ENCODE measurements around the gene COMP. TPM values are rescaled to one million over a fixed set of nuclear protein-coding genes. Genes with fewer than 3 reads are reported as not detected.
"Not testable (repeated sequence)": the region's sequence is repeated elsewhere in the genome, so short reads cannot be mapped to it uniquely, and the experiment has no call there.

Gene COMP
- not detected for total RNA-seq
- long read RNA-seq: 0 reads

- ATAC-seq (ENCODE audit: poor library complexity) (no peak), DNase-seq (no peak)
- intact Hi-C loops (cut with DNase I): no loop called here
These were observed at the start of gene COMP for GRCh38 chr19:18790566-18791314. Gene COMP, minus strand, starts transcription at chr19:18791305. Its CDS starts 36 bp downstream, at chr19:18791269.

GRCh38 chr19:18840288-18841267 is 49.5 kb upstream of the COMP start:
- intact Hi-C loops (cut with DNase I): no loop called here
- no peak for DNase-seq
- no peak for ATAC-seq (ENCODE audit: poor library complexity)

DNA sequence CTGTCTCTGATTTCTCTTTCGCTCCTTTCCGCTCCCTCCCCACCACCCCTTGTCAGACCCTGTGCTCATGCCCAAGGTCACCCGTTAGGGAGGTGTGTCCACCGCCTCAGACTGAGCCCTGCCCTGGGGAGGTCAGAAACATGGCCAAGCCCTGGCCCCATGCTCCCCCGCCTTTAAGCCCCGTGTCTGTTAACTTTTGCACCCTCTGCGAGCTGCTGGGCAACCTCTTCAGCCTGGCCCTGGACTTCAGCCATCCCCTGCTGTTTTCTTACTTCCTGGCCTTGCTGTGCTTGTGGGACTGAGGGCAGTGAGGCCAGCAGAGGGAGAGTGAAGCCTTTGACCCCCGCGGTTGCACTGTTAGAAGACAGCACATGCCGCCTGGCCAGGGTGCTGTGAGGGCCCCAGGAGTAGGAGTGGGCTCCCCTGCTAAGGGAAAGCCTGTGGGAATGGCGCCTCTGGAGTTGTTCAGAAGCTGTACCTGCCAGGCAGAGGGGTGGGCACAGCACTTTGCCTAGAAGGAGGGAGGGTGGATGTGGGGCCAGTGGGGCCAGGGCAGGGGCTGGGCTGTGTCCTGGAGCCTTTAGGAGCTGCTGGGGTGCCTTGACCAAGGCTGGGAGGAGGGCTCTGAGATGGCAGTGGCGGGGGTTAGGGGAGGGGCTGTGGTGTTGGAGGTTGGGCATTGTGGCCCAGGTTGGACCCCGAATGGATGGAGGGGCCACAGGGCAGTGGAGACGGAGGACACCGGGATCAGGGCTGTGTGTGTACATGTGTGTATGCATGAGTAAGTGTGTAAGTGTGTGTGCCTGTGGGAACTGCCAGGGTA is 48.6 kb upstream of the COMP start:
- intact Hi-C loops (cut with DNase I): no loop called here
- no peak for DNase-seq

DNA sequence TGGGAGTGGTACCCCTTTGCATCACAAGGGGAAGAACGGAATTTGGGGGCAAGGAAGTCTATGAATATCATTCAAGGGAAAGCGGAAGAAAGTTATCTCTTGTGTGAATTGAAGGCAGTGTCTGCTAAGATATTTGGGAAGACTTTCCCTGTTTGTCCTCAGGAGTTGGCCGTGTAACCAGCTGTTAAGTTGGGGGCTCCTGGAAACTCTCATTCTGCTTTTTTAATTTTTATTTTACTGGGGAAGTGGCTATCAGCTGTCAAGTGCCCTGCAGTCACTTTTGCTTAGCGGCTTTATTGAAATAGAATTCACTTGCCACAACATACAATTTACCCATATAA is 43.5 kb upstream of the COMP start:
- no peak for ATAC-seq (ENCODE audit: poor library complexity)
- intact Hi-C loops (cut with DNase I): no loop called here

More for the DNA sequence above, 48.6 kb upstream of the COMP start:
- peak; percentile 56 for ATAC-seq (ENCODE audit: poor library complexity)

GRCh38 chr19:18833849-18834643 is 42.9 kb upstream of the COMP start:
- ATAC-seq (ENCODE audit: poor library complexity) (no peak), DNase-seq (no peak)
- intact Hi-C loops (cut with DNase I): no loop called here

More for the DNA sequence above, 43.5 kb upstream of the COMP start:
- no peak for DNase-seq

GRCh38 chr19:18833141-18833476 is 42.0 kb upstream of the COMP start:
- DNase-seq (no peak), ATAC-seq (ENCODE audit: poor library complexity) (no peak)
- intact Hi-C loops (cut with DNase I): no loop called here

DNA sequence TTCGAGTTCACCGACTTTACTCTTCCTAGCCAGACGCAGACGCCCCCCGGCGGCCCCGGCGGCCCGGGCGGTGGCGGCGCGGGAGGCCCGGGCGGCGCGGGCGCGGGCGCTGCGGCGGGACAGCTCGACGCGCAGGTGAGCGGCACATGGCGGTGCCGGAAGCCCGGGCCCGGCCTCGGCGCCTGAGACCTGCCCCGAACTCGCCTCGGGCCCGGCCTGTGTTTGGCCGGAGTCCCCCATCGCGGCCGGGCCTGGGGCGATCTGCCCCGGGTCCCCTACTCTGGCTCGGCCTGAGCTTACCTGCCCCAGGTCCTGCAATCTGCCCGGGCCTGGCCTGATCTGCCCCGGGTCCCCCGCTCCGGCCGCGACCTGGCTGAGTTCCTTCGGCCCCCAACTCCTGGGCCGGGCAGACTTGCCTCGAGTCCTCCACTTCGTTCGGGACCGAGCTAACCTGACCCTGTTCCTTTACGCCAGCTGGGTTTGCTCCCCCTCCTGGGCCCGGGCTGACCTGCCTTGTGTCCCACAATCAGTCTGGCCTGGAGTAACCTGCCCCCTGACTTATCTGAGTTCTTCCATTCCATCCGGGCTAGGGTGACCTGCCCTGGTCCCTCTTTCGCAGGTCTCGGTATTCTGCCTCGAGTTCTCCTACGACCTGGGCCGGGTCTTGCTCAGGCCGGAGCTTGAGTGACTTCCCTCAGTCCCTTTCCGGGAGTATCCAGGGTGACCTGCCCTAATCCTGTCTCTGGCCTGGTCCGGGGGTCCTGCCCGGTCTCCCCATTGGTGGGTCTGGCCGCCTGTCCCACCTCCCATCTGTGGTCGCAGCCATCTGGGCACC is 41.4 kb upstream of the COMP start:
- intact Hi-C loops (cut with DNase I): no loop called here
- ATAC-seq (ENCODE audit: poor library complexity): peak; percentile 2
- DNase-seq: peak; percentile 58

DNA sequence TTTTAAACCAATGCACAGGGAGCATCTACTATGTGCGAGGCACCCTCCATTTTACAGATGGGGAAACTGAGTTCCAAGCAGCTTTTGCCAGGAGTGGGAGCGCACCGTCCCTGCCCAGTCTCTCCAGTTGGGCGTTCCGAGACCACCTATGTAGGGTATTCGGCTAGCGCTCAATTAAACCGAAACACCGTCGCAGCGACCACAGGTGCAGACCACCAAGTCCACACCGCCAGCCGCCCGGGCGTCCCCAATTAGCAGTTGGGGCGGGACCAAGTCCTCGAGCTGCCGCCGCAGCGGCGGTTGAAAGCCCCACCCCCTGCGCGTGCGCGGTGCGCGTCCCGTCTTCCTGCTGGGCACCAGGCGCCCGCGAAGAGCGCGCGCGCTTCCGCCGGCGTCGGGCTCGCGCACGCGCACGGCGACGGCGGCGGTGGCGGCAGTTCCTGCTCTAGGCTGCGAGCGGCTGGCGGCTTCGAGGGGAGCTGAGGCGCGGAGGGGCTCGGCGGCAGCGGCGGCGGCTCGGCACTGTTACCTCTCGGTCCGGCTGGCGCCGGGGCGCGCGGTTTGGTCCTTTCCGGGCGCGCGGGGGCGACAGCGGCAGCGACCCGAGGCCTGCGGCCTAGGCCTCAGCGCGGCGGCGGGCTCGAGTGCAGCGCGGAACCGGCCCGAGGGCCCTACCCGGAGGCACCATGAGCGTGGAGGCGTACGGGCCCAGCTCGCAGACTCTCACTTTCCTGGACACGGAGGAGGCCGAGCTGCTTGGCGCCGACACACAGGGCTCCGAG is 40.6 kb upstream of the COMP start, which contains the start of gene UPF1:
Gene UPF1, plus strand, starts transcription at position 436 of the 782 bp plus-strand sequence. Its CDS starts 251 bp downstream, at position 687.
- intact Hi-C loops (cut with DNase I): no loop called here
- ATAC-seq (ENCODE audit: poor library complexity): peak; percentile 97
- peak; percentile 97 for DNase-seq

GRCh38 chr19:18830488-18830887 is 39.4 kb upstream of the COMP start:
- DNase-seq (no peak), ATAC-seq (ENCODE audit: poor library complexity) (no peak)
- intact Hi-C loops (cut with DNase I): no loop called here

DNA sequence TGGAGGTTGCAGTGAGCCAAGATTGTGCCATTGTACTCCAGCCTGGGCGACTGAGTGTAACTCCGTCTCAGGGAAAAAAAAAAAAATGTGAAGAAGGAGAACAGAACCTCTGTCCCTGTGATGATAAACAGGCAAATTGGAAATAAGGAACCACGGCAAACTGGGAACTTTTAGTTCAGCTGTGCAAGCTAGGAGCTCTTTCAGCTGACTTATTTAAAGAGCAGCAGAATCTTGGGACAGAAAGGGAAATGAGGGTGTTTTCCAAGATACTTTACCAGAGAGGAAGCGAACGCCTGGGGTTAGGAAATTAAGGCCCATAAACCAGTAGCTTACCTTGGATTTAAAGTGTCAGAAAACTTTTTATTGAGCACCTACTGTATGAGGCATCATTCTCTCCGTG is 37.7 kb upstream of the COMP start:
- ATAC-seq (ENCODE audit: poor library complexity) (no peak), DNase-seq (no peak)

GRCh38 chr19:18817574-18817973 is 26.5 kb upstream of the COMP start:
- intact Hi-C loops (cut with DNase I): no loop called here

More for the DNA sequence above, 37.7 kb upstream of the COMP start:
- intact Hi-C loops (cut with DNase I): no loop called here

GRCh38 chr19:18816645-18817044 is 25.5 kb upstream of the COMP start:
- intact Hi-C loops (cut with DNase I); ATAC-seq (ENCODE audit: poor library complexity); DNase-seq: not testable (repeated sequence)

More at GRCh38 chr19:18817574-18817973, 26.5 kb upstream of the COMP start:
- ATAC-seq (ENCODE audit: poor library complexity) (no peak), DNase-seq (no peak)

DNA sequence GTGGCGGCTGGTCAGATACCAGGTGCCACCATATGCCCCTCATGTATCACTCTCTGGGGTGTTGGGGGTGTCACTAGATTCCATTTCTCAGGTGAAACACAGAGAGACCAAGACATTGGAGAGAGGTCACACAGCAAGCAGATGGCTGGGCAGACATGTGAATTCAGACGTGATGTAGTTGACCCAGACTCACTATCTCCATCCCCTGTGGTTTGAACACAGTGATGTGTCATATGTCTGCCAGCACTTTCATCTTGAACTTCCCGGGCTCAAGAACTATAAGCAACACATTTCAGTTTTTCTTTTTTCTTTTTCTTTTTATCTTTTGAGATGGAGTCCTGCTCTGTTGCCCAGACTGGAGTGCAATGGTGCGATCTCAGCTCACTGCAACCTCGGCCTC is 24.6 kb upstream of the COMP start:
- DNase-seq (no peak), ATAC-seq (ENCODE audit: poor library complexity) (no peak)
- intact Hi-C loops (cut with DNase I): no loop called here

GRCh38 chr19:18814063-18814462 is 23.0 kb upstream of the COMP start:
- DNase-seq (no peak), ATAC-seq (ENCODE audit: poor library complexity) (no peak)
- intact Hi-C loops (cut with DNase I): no loop called here

DNA sequence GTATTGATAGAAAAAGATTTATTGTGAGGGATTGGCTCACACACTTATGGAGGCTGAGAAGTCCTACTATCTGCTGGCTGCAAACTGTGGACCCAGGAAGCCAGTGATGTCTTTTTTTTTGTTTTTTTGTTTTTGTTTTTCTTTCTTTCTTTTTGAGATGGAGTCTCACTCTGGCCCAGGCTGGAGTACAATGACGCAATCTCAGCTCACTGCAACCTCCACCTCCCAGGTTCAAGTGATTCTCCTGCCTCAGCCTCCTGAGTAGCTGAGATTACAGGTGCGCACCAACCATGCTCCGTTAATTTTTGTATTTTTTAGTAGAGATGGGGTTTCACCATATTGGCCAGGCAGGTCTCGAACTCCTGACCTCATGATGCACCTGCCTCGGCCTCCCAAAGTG is 20.5 kb upstream of the COMP start:
- intact Hi-C loops (cut with DNase I); DNase-seq; ATAC-seq (ENCODE audit: poor library complexity): not testable (repeated sequence)

DNA sequence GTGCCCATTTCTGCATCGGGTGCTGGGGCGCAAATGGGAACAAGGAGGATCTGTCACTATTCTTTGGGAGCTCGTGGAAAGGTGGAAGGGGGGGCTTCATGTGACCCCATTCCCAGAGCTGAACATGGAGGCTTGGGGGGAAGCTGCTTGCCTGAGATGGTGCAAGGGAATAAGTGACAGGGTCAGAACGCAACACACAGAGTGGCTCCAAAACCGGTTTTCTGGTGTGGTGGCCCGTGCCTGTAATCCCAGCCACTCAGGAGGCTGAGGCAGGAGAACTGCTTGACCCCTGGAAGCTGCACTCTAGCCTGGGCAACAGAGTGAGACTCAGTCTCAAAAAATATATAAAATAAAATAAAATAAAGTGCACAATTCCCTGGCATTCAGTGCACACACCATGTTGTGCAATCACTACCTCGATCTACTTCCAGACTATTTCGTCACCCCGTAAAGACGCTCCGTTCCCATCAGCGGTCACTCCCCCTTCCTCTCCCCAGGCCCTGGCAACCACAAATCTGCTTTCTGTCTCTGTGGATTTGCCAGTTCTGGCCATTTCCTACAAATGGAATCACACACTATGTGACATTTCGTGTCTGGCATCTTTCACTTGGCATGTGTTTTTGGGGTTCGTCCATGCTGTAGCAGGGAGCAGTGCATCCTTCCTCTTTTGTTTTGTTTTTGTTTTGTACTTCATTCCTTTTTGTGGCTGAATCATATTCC is 18.2 kb upstream of the COMP start:
- ATAC-seq (ENCODE audit: poor library complexity) (peak; percentile 85), DNase-seq (peak; percentile 71)
- intact Hi-C loops (cut with DNase I): no loop called here
